Astrocyte (in vitro differentiated cells and primary cell): Measurements from ENCODE around the gene AJAP1. TPM values are rescaled to one million over a fixed set of nuclear protein-coding genes. Genes with fewer than 3 reads are reported as not detected.

Experiments used
- DNase-seq: peaks from one replicate; pipeline ENCODE4 v3.0.0-alpha.2; 2010; ENCODE audit warnings: low read depth
- FAIRE-seq: peaks from 2 replicates; lab custom pipeline; 2011; peaks lifted over from hg19 to GRCh38; lab: Jason Lieb, UNC
- H2AFZ ChIP-seq: 2 replicates; pipeline ENCODE4 v1.6.0; 2012; ENCODE audit warnings: low read depth, low read length, inconsistent platforms
- H3K27ac ChIP-seq: 2 replicates; pipeline ENCODE4 v1.5.1; 2011; ENCODE audit warnings: low read depth, low read length, inconsistent platforms
- H3K27me3 ChIP-seq: 2 replicates; pipeline ENCODE4 v1.6.0; 2011; ENCODE audit warnings: low read length, inconsistent platforms; ENCODE audit not compliant: insufficient read depth
- H3K36me3 ChIP-seq: 2 replicates; pipeline ENCODE4 v1.5.1; 2011; ENCODE audit warnings: low read length, inconsistent platforms; ENCODE audit not compliant: insufficient read depth
- H3K4me1 ChIP-seq: 2 replicates; pipeline ENCODE4 v1.5.1; 2011; ENCODE audit warnings: low read length, inconsistent platforms; ENCODE audit not compliant: insufficient read depth
- H3K4me2 ChIP-seq: 2 replicates; pipeline ENCODE4 v1.6.0; 2012; ENCODE audit warnings: low read length, inconsistent platforms
- H3K4me3 ChIP-seq: 2 replicates; pipeline ENCODE4 v1.5.1; 2011; ENCODE audit warnings: low read depth, mild to moderate bottlenecking, low read length, inconsistent platforms; ENCODE audit not compliant: insufficient read depth
- H3K79me2 ChIP-seq: 2 replicates; pipeline ENCODE4 v1.6.0; 2012; ENCODE audit warnings: mild to moderate bottlenecking, low read length, inconsistent platforms; ENCODE audit not compliant: insufficient read depth
- H3K9ac ChIP-seq: 2 replicates; pipeline ENCODE4 v1.6.0; 2012; ENCODE audit warnings: mild to moderate bottlenecking, low read length, inconsistent platforms
- H3K9me3 ChIP-seq: 2 replicates; pipeline ENCODE4 v1.5.1; 2012; ENCODE audit warnings: low read depth, mild to moderate bottlenecking, low read length, inconsistent platforms; ENCODE audit not compliant: insufficient read depth
- H4K20me1 ChIP-seq: 2 replicates; pipeline ENCODE4 v1.6.0; 2012; ENCODE audit warnings: low read length, inconsistent platforms; ENCODE audit not compliant: insufficient read depth
- H3K27ac Mint-ChIP-seq: one replicate; pipeline ENCODE4 v1.8.0; 2021; ENCODE audit warnings: mild to moderate bottlenecking, mixed read lengths; ENCODE audit not compliant: unreplicated experiment
- H3K27me3 Mint-ChIP-seq: one replicate; pipeline ENCODE4 v1.8.0; 2021; ENCODE audit warnings: low read depth, mixed read lengths; ENCODE audit not compliant: unreplicated experiment
- H3K36me3 Mint-ChIP-seq: one replicate; pipeline ENCODE4 v1.8.0; 2021; ENCODE audit warnings: low read depth, mixed read lengths; ENCODE audit not compliant: unreplicated experiment
- H3K4me1 Mint-ChIP-seq: one replicate; pipeline ENCODE4 v1.8.0; 2021; ENCODE audit warnings: low read depth, mixed read lengths; ENCODE audit not compliant: unreplicated experiment
- H3K4me3 Mint-ChIP-seq: one replicate; pipeline ENCODE4 v1.8.0; 2021; ENCODE audit warnings: mild to moderate bottlenecking, moderate library complexity, mixed read lengths; ENCODE audit not compliant: unreplicated experiment
- H3K9me3 Mint-ChIP-seq: one replicate; pipeline ENCODE4 v1.8.0; 2021; ENCODE audit warnings: mild to moderate bottlenecking, mixed read lengths; ENCODE audit not compliant: unreplicated experiment
- EZH2 ChIP-seq: IDR thresholded peaks from 2 replicates; pipeline ENCODE4 v1.6.1; 2012; ENCODE audit warnings: mild to moderate bottlenecking, low read length, inconsistent platforms; ENCODE audit not compliant: insufficient read depth
- total RNA-seq: library from RNA; stranded (reverse); gene quantifications from 2 replicates; pipeline ENCODE4 v1.2.1, GENCODE V29; 2021
- TF ChIP-seq, protein P1 (sequence below): IDR thresholded peaks from 2 replicates; pipeline ENCODE4 v1.5.1; 2011; ENCODE audit warnings: low read depth, mild to moderate bottlenecking, inconsistent platforms, low read length, moderate library complexity; ENCODE audit not compliant: insufficient read depth

Gene AJAP1
- total RNA-seq, 1 donor from 2014 or later, result 0.34 TPM

DNA sequence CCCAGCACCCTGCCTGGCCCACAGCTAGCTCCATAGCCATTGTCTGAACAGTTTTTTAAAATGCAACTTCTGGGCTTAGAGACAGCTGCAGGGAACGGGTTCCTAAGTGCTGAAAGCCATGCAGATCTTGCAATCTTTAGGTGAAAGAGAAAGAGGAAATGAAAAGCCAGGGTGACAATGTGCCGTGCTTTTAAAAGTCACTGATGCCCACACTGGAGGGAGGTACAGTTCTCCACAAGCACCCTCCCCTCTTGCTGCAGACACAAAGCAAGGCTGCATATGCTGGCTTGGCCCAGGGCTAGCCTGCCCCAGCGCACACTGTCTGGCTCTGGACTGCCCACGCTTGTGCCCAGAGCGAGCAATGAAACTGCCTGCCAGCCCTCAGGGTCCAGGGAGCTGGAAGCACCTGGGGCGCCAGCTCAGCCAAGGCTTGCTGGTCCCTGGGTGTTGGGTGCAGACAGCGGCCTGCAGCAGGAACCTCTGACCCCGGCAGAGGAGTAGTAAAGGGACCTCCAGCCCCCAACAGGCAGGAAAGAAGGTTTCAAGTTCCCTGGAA lies 70.4 kb downstream of the AJAP1 start:
- H3K27me3 Mint-ChIP-seq, result peaks cover 65% of the 10 kb centered on the region
- no peaks in the 10 kb centered on the region for H3K27me3 ChIP-seq
- H3K9me3 ChIP-seq, result peaks cover 3% of the 10 kb centered on the region
- H3K36me3 Mint-ChIP-seq, result no peaks in the 10 kb centered on the region
- H4K20me1 ChIP-seq, result no peaks in the 10 kb centered on the region
- TF ChIP-seq, protein P1, sequence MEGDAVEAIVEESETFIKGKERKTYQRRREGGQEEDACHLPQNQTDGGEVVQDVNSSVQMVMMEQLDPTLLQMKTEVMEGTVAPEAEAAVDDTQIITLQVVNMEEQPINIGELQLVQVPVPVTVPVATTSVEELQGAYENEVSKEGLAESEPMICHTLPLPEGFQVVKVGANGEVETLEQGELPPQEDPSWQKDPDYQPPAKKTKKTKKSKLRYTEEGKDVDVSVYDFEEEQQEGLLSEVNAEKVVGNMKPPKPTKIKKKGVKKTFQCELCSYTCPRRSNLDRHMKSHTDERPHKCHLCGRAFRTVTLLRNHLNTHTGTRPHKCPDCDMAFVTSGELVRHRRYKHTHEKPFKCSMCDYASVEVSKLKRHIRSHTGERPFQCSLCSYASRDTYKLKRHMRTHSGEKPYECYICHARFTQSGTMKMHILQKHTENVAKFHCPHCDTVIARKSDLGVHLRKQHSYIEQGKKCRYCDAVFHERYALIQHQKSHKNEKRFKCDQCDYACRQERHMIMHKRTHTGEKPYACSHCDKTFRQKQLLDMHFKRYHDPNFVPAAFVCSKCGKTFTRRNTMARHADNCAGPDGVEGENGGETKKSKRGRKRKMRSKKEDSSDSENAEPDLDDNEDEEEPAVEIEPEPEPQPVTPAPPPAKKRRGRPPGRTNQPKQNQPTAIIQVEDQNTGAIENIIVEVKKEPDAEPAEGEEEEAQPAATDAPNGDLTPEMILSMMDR, result no peak
- no peak for TF ChIP-seq EZH2
- peaks cover 2% of the 10 kb centered on the region for H3K9me3 Mint-ChIP-seq
- no peak for FAIRE-seq
- H3K27ac ChIP-seq, result no peak overlapping the region
- DNase-seq, result no peak
- no peak overlapping the region for H3K4me3 ChIP-seq
- H3K79me2 ChIP-seq, result no peaks in the 10 kb centered on the region
- H3K4me1 ChIP-seq, result no peaks in the 10 kb centered on the region
- H3K4me1 Mint-ChIP-seq, result no peaks in the 10 kb centered on the region
- no peak overlapping the region for H3K4me2 ChIP-seq
- H2AFZ ChIP-seq, result no peak overlapping the region
- no peak overlapping the region for H3K4me3 Mint-ChIP-seq
- no peak overlapping the region for H3K9ac ChIP-seq
- H3K27ac Mint-ChIP-seq, result no peak overlapping the region
- no peaks in the 10 kb centered on the region for H3K36me3 ChIP-seq

DNA sequence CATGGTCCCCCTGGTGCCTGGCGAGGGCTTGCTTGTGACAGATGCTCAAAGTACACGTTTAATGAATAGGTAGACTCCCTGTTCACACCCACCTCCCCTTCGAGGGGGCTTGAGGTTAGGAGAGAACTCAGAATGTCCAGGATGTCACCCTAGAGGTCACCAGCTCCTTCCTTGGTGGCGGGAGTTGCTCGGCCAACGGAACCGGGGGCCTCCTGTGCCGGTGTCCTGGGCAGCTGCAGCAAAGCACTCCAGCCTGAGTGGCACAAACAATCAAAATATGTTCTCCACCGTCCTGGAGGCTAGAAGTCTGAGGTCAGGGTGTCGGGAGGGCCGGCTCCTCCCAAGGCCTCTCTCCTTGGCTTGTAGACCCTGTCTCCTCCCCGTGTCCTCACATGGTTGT lies 71.0 kb downstream of the AJAP1 start:
- TF ChIP-seq, protein P1, result no peak
- TF ChIP-seq EZH2, result no peak
- Histone ChIP-seq H3K27me3 (no peaks in the 10 kb centered on the region), H3K36me3 (no peaks in the 10 kb centered on the region), H3K4me3 (no peak overlapping the region), H2AFZ (no peak overlapping the region), H3K79me2 (no peaks in the 10 kb centered on the region), H3K9me3 (peaks cover 3% of the 10 kb centered on the region), H3K9ac (no peak overlapping the region), H4K20me1 (no peaks in the 10 kb centered on the region), H3K4me1 (no peaks in the 10 kb centered on the region), H3K4me2 (no peak overlapping the region), H3K27ac (no peak overlapping the region)
- Mint-ChIP-seq H3K9me3 (peaks cover 2% of the 10 kb centered on the region), H3K4me1 (no peaks in the 10 kb centered on the region), H3K27me3 (peaks cover 67% of the 10 kb centered on the region), H3K27ac (no peak overlapping the region), H3K4me3 (no peak overlapping the region), H3K36me3 (no peaks in the 10 kb centered on the region)
- no peak for DNase-seq
- no peak for FAIRE-seq

DNA sequence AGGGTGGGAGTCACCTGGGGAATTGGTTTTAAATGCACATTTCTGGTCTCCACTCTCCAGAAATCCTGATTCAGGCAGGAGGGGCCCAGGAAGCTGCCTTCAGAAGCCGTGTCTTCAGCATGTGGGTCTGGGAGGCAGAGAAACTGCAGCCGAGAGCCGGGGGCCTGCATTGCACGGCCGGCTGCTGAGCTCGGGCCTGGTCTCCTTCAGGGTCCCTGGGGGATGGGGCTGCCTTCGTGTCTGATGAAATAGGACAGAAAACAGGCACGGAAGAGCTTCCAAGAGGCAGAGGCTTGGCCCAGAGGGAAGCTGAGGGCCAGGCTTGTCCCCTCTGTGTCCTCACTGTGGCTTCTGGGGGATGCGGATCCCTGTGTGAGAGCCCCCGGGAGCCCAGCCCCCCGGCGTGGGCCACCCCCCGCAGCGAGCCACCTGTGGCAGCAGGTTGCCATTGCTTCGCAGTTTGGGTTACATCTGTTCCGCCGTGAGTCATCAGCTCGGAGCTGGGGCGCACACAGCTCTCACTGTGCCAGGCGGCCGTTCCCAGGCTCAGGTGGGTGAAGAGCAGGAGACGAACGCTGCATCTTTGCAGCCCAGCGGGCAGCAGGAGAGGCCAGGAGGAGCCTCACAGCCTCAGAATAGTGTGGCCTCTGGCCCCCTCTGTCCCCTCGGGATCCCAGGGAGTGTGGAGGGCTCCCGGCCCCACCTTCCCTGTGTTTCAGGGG lies 72.4 kb downstream of the AJAP1 start:
- no peaks in the 10 kb centered on the region for H3K27me3 ChIP-seq
- Mint-ChIP-seq H3K27me3 (peaks cover 62% of the 10 kb centered on the region), H3K27ac (no peak overlapping the region), H3K4me3 (no peak overlapping the region), H3K4me1 (no peaks in the 10 kb centered on the region), H3K36me3 (no peaks in the 10 kb centered on the region), H3K9me3 (peaks cover 1% of the 10 kb centered on the region)
- no peak overlapping the region for H3K27ac ChIP-seq
- H3K4me2 ChIP-seq, result no peak overlapping the region
- no peak for DNase-seq
- FAIRE-seq, result no peak
- H3K4me3 ChIP-seq, result no peak overlapping the region
- peaks cover 3% of the 10 kb centered on the region for H3K9me3 ChIP-seq
- no peak overlapping the region for H2AFZ ChIP-seq
- TF ChIP-seq EZH2, result no peak
- TF ChIP-seq, protein P1, result no peak
- no peak overlapping the region for H3K9ac ChIP-seq
- H3K4me1 ChIP-seq, result no peaks in the 10 kb centered on the region
- H4K20me1 ChIP-seq, result no peaks in the 10 kb centered on the region
- no peaks in the 10 kb centered on the region for H3K79me2 ChIP-seq
- H3K36me3 ChIP-seq, result no peaks in the 10 kb centered on the region
